ENCODE results near the gene SGTA.

SGTA gene

GRCh38 chr19:2717638-2718541 lies 65.2 kb downstream of the SGTA start:
- Histone ChIP-seq H3K4me3 (ENCODE audit: control insufficient read depth in 1 of 7, extremely low read depth in 1 of 7, insufficient read depth in 4 of 7, low read depth in 2 of 7, low read length in 6 of 7) (no peak overlapping the region), H3K27me3 (replicated peaks in 2 of 5; ENCODE audit: control insufficient read depth in 4 of 5, insufficient read depth in 5 of 5, low read length in 4 of 5) (peaks cover 0 to 21% (median 0%) of the 10 kb centered on the region in 5 experiments), H3K27ac (ENCODE audit: insufficient read depth in 1 of 2, low read depth in 1 of 2, low read length in 2 of 2, poor library complexity in 1 of 2, severe bottlenecking in 2 of 2) (no peak overlapping the region), H3K36me3 (ENCODE audit: control insufficient read depth in 4 of 4, insufficient read depth in 4 of 4, low read length in 3 of 4) (peaks cover 0 to 4% (median 2%) of the 10 kb centered on the region in 4 experiments), H3K9me3 (ENCODE audit: control extremely low read depth in 1 of 5, control insufficient read depth in 4 of 5, insufficient read depth in 2 of 5, low read depth in 1 of 5, low read length in 4 of 5) (peaks cover 0 to 8% (median 5%) of the 10 kb centered on the region in 5 experiments), H3K4me1 (ENCODE audit: control extremely low read depth in 1 of 4, control insufficient read depth in 4 of 4, insufficient read depth in 4 of 4, low read length in 3 of 4) (peaks cover 0 to 23% (median 19%) of the 10 kb centered on the region in 4 experiments)
- WGBS (ENCODE audit: insufficient coverage) = 88% methylated on average over 37 of the region's 52 CpGs
- ChIA-PET CTCF (interaction anchor here (0.8 to 1.3 kb wide), 5 partner anchors 11 to 70 kb away, joined by 3 read pairs; partner anchors contain the start of gene SLC39A3), POLR2A (no interaction called here)
- DNase-seq = no peak

- DNase-seq = no peak
- H3K9me3 ChIP-seq (ENCODE audit: control extremely low read depth in 1 of 5, control insufficient read depth in 4 of 5, insufficient read depth in 2 of 5, low read depth in 1 of 5, low read length in 4 of 5) = peaks cover 0 to 8% (median 5%) of the 10 kb centered on the region in 5 experiments
- no peak overlapping the region for H3K27ac ChIP-seq (ENCODE audit: insufficient read depth in 1 of 2, low read depth in 1 of 2, low read length in 2 of 2, poor library complexity in 1 of 2, severe bottlenecking in 2 of 2)
- no peak overlapping the region for H3K4me3 ChIP-seq (ENCODE audit: control insufficient read depth in 1 of 7, extremely low read depth in 1 of 7, insufficient read depth in 4 of 7, low read depth in 2 of 7, low read length in 6 of 7)
- 95% methylated on average over 32 of the region's 51 CpGs for WGBS (ENCODE audit: insufficient coverage)
- peaks cover 0 to 19% (median 17%) of the 10 kb centered on the region in 4 experiments for H3K4me1 ChIP-seq (ENCODE audit: control extremely low read depth in 1 of 4, control insufficient read depth in 4 of 4, insufficient read depth in 4 of 4, low read length in 3 of 4)
- ChIA-PET POLR2A (interaction anchor here (0.6 kb wide), 1 partner anchor 11 kb away, joined by 3 read pairs; no protein-coding TSS in a partner anchor), CTCF (interaction anchor here (0.8 to 1.0 kb wide), 2 partner anchors 10 to 14 kb away, joined by 3 read pairs; no protein-coding TSS in a partner anchor)
- H3K27me3 ChIP-seq (replicated peaks in 2 of 5; ENCODE audit: control insufficient read depth in 4 of 5, insufficient read depth in 5 of 5, low read length in 4 of 5) = peaks cover 0 to 16% (median 0%) of the 10 kb centered on the region in 5 experiments
- H3K36me3 ChIP-seq (ENCODE audit: control insufficient read depth in 4 of 4, insufficient read depth in 4 of 4, low read length in 3 of 4) = peaks cover 0 to 4% (median 2%) of the 10 kb centered on the region in 4 experiments
Measured at GRCh38 chr19:2716722-2717637, 66.1 kb downstream of the SGTA start.

GRCh38 chr19:2716275-2716650 lies 66.8 kb downstream of the SGTA start:
- H3K27ac ChIP-seq (ENCODE audit: insufficient read depth in 1 of 2, low read depth in 1 of 2, low read length in 2 of 2, poor library complexity in 1 of 2, severe bottlenecking in 2 of 2) = no peak overlapping the region
- H3K36me3 ChIP-seq (ENCODE audit: control insufficient read depth in 4 of 4, insufficient read depth in 4 of 4, low read length in 3 of 4) = peaks cover 0 to 4% (median 2%) of the 10 kb centered on the region in 4 experiments
- 98% methylated on average over 11 of the region's 19 CpGs for WGBS (ENCODE audit: insufficient coverage)
- ChIA-PET CTCF (no interaction called here), POLR2A (no interaction called here)
- H3K4me3 ChIP-seq (ENCODE audit: control insufficient read depth in 1 of 7, extremely low read depth in 1 of 7, insufficient read depth in 4 of 7, low read depth in 2 of 7, low read length in 6 of 7) = no peak overlapping the region
- no peak for DNase-seq
- peaks cover 0 to 8% (median 5%) of the 10 kb centered on the region in 5 experiments for H3K9me3 ChIP-seq (ENCODE audit: control extremely low read depth in 1 of 5, control insufficient read depth in 4 of 5, insufficient read depth in 2 of 5, low read depth in 1 of 5, low read length in 4 of 5)
- peaks cover 0 to 14% (median 0%) of the 10 kb centered on the region in 5 experiments for H3K27me3 ChIP-seq (replicated peaks in 2 of 5; ENCODE audit: control insufficient read depth in 4 of 5, insufficient read depth in 5 of 5, low read length in 4 of 5)
- peaks cover 0 to 17% (median 17%) of the 10 kb centered on the region in 4 experiments for H3K4me1 ChIP-seq (ENCODE audit: control extremely low read depth in 1 of 4, control insufficient read depth in 4 of 4, insufficient read depth in 4 of 4, low read length in 3 of 4)

GRCh38 chr19:2715470-2716274 lies 67.4 kb downstream of the SGTA start:
- 100% methylated on average over 9 of the region's 12 CpGs for WGBS (ENCODE audit: insufficient coverage)
- no peak for DNase-seq
- peaks cover 0 to 8% (median 5%) of the 10 kb centered on the region in 5 experiments for H3K9me3 ChIP-seq (ENCODE audit: control extremely low read depth in 1 of 5, control insufficient read depth in 4 of 5, insufficient read depth in 2 of 5, low read depth in 1 of 5, low read length in 4 of 5)
- no peak overlapping the region for H3K27ac ChIP-seq (ENCODE audit: insufficient read depth in 1 of 2, low read depth in 1 of 2, low read length in 2 of 2, poor library complexity in 1 of 2, severe bottlenecking in 2 of 2)
- ChIA-PET CTCF (interaction anchor here (1.0 to 1.5 kb wide), 2 partner anchors 13 to 67 kb away, joined by 3 to 4 read pairs; no protein-coding TSS in a partner anchor), POLR2A (interaction anchor here (0.5 kb wide), 1 partner anchor 60 kb away, joined by 6 read pairs; no protein-coding TSS in a partner anchor)
- H3K4me1 ChIP-seq (ENCODE audit: control extremely low read depth in 1 of 4, control insufficient read depth in 4 of 4, insufficient read depth in 4 of 4, low read length in 3 of 4) = peaks cover 0 to 22% (median 22%) of the 10 kb centered on the region in 4 experiments
- H3K4me3 ChIP-seq (ENCODE audit: control insufficient read depth in 1 of 7, extremely low read depth in 1 of 7, insufficient read depth in 4 of 7, low read depth in 2 of 7, low read length in 6 of 7) = no peak overlapping the region
- peaks cover 0 to 14% (median 0%) of the 10 kb centered on the region in 5 experiments for H3K27me3 ChIP-seq (replicated peaks in 2 of 5; ENCODE audit: control insufficient read depth in 4 of 5, insufficient read depth in 5 of 5, low read length in 4 of 5)
- H3K36me3 ChIP-seq (ENCODE audit: control insufficient read depth in 4 of 4, insufficient read depth in 4 of 4, low read length in 3 of 4) = peaks cover 0 to 4% (median 2%) of the 10 kb centered on the region in 4 experiments

- no peak overlapping the region for H3K4me3 ChIP-seq (ENCODE audit: control insufficient read depth in 1 of 7, extremely low read depth in 1 of 7, insufficient read depth in 4 of 7, low read depth in 2 of 7, low read length in 6 of 7)
- H3K27me3 ChIP-seq (replicated peaks in 2 of 5; ENCODE audit: control insufficient read depth in 4 of 5, insufficient read depth in 5 of 5, low read length in 4 of 5) = peaks cover 0 to 9% (median 0%) of the 10 kb centered on the region in 5 experiments
- WGBS (ENCODE audit: insufficient coverage) = 96% methylated on average over 12 of the region's 16 CpGs
- peaks cover 0 to 20% (median 18%) of the 10 kb centered on the region in 4 experiments for H3K4me1 ChIP-seq (ENCODE audit: control extremely low read depth in 1 of 4, control insufficient read depth in 4 of 4, insufficient read depth in 4 of 4, low read length in 3 of 4)
- CTCF ChIA-PET = interaction anchor here (1.0 to 1.5 kb wide), 2 partner anchors 13 to 66 kb away, joined by 3 to 4 read pairs; no protein-coding TSS in a partner anchor
- peaks cover 0 to 8% (median 5%) of the 10 kb centered on the region in 5 experiments for H3K9me3 ChIP-seq (ENCODE audit: control extremely low read depth in 1 of 5, control insufficient read depth in 4 of 5, insufficient read depth in 2 of 5, low read depth in 1 of 5, low read length in 4 of 5)
- H3K36me3 ChIP-seq (ENCODE audit: control insufficient read depth in 4 of 4, insufficient read depth in 4 of 4, low read length in 3 of 4) = peaks cover 0 to 4% (median 2%) of the 10 kb centered on the region in 4 experiments
- H3K27ac ChIP-seq (ENCODE audit: insufficient read depth in 1 of 2, low read depth in 1 of 2, low read length in 2 of 2, poor library complexity in 1 of 2, severe bottlenecking in 2 of 2) = no peak overlapping the region
- POLR2A ChIA-PET = interaction anchor here (0.5 kb wide), 1 partner anchor 59 kb away, joined by 6 read pairs; no protein-coding TSS in a partner anchor
- no peak for DNase-seq
Measured at GRCh38 chr19:2714531-2715269, 68.4 kb downstream of the SGTA start.

All from common myeloid progenitor, CD34-positive (primary cell).